Kidney epithelial cell (primary cell): ENCODE data around the gene PSMF1. TPM values are rescaled to one million over a fixed set of nuclear protein-coding genes. Genes with fewer than 3 reads are reported as not detected.

Source experiments
- DNase-seq: peaks from one replicate; pipeline ENCODE4 v3.0.0-alpha.2; 2010; ENCODE audit warnings: low read depth
- H3K27me3 ChIP-seq: 2 replicates; pipeline ENCODE4 v1.6.0; 2011; ENCODE audit warnings: low read length; ENCODE audit not compliant: control insufficient read depth, insufficient read depth
- H3K36me3 ChIP-seq: 2 replicates; pipeline ENCODE4 v1.5.1; 2011; ENCODE audit warnings: low read length; ENCODE audit not compliant: control insufficient read depth, insufficient read depth
- H3K4me3 ChIP-seq: 2 replicates; pipeline ENCODE4 v1.5.1; 2011; ENCODE audit warnings: low read depth, mild to moderate bottlenecking, control low read depth, low read length
- CTCF ChIP-seq: IDR thresholded peaks from 2 replicates; pipeline ENCODE4 v1.5.1; 2011; ENCODE audit warnings: mild to moderate bottlenecking, moderate library complexity, low read length, control low read depth, inconsistent platforms; ENCODE audit not compliant: insufficient read depth, poor library complexity, severe bottlenecking
- total RNA-seq: library from RNA; depleted of rRNA; stranded (reverse); fragments of >200 nt; gene quantifications from 2 replicates; pipeline ENCODE4 v1.2.3, GENCODE V29; 2015

Gene PSMF1
- total RNA-seq, 1 donor from 2014 or later = 323 TPM

DNA sequence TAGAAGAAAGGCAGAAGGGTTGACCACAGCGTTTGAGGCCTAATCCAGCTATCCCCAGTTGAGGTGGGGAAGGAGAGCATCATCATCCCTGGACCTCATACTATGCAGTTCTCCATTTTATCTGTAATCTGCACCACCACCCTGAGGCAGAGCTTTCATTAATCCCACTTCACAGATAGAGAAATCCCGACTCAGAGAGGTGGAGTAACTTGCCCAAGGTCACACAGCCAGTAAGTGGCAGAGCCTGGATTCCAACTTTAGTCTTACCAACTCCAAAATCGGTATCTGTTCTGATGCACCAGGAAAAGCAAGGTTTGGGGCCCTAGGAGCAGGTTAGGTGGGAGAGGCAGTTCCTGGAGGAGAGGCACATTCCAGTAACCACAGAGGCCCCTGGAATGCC, 59.7 kb downstream of the PSMF1 start:
- DNase-seq = no peak
- no peaks in the 10 kb centered on the region for H3K36me3 ChIP-seq
- no peak for TF ChIP-seq CTCF
- no peak overlapping the region for H3K4me3 ChIP-seq
- H3K27me3 ChIP-seq = peaks cover 8% of the 10 kb centered on the region

GRCh38 chr20:1178623-1179022, 60.2 kb downstream of the PSMF1 start:
- DNase-seq = no peak

GRCh38 chr20:1180949-1181348, 62.5 kb downstream of the PSMF1 start:
- TF ChIP-seq CTCF = no peak
- H3K27me3 ChIP-seq = peaks cover 32% of the 10 kb centered on the region
- DNase-seq = no peak
- H3K4me3 ChIP-seq = no peak overlapping the region
- no peaks in the 10 kb centered on the region for H3K36me3 ChIP-seq

More at GRCh38 chr20:1178623-1179022, 60.2 kb downstream of the PSMF1 start:
- peaks cover 13% of the 10 kb centered on the region for H3K27me3 ChIP-seq
- TF ChIP-seq CTCF = no peak
- H3K36me3 ChIP-seq = no peaks in the 10 kb centered on the region
- no peak overlapping the region for H3K4me3 ChIP-seq

DNA sequence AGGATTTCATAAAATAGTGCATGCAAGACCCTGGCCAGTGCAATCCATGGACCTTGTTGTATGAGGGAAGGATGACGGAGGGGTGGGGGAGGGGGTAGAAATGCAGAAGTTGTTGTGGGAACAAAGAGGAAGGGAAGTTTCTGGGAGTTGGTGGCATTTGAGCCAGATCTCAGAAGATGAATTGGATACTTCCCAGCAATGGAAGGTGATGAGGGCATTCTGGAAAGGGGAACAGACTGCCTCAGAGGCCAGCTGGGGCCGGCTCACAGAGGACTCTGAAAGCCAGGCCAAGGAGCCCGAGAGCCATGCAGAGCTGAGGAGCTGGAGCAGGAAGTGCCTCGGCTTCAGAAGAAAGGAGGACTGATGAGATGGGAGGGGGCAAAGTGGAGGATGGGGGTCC, 63.7 kb downstream of the PSMF1 start:
- no peak overlapping the region for H3K4me3 ChIP-seq
- no peak for DNase-seq
- peaks cover 40% of the 10 kb centered on the region for H3K27me3 ChIP-seq
- no peaks in the 10 kb centered on the region for H3K36me3 ChIP-seq
- TF ChIP-seq CTCF = no peak

- H3K36me3 ChIP-seq = no peaks in the 10 kb centered on the region
- no peak for DNase-seq
- H3K27me3 ChIP-seq = peaks cover 40% of the 10 kb centered on the region
- no peak overlapping the region for H3K4me3 ChIP-seq
- no peak for TF ChIP-seq CTCF
Observed at GRCh38 chr20:1183153-1183552, 64.8 kb downstream of the PSMF1 start.

DNA sequence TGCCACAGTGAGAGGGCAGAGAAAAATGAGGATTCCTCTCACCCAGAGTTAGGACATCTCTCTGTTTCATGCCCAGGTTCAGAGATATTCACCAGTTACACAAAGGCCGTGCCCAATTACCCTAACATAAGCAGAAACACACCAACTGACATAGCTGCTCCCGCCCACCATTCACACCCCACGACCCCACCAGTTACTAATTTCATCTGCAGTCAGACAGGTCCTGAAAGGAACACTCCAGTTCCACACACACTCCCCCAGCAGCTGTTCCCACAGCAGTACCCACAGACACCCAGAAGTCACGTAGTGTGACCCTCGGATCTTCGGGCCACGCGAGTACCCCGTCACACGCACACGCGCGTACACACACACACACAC, 65.8 kb downstream of the PSMF1 start:
- Histone ChIP-seq H3K36me3 (no peaks in the 10 kb centered on the region), H3K27me3 (peaks cover 43% of the 10 kb centered on the region), H3K4me3 (no peak overlapping the region)
- DNase-seq = no peak
- TF ChIP-seq CTCF = no peak
